ENCODE measurements around the gene TRPC1.

DNA sequence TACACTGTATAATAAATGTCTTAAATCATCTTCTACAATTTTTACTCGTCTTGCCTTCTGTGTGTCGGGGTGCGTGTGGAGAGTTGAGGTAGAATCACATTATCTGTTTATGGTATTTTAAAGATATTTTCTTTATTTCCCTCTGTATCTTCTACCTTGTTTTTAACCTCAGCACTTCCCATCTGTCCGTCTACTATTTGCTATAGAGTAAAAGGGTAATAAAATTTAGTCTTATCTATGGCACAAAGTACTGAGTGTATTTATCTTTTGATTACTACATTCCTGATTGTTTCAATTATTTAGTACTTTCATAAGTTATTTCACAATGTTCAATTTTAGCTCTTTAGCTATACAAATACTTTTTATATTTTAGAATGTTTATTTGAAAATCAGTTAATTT lies 62.2 kb downstream of the TRPC1 start:
- TF ChIP-seq, protein P1, sequence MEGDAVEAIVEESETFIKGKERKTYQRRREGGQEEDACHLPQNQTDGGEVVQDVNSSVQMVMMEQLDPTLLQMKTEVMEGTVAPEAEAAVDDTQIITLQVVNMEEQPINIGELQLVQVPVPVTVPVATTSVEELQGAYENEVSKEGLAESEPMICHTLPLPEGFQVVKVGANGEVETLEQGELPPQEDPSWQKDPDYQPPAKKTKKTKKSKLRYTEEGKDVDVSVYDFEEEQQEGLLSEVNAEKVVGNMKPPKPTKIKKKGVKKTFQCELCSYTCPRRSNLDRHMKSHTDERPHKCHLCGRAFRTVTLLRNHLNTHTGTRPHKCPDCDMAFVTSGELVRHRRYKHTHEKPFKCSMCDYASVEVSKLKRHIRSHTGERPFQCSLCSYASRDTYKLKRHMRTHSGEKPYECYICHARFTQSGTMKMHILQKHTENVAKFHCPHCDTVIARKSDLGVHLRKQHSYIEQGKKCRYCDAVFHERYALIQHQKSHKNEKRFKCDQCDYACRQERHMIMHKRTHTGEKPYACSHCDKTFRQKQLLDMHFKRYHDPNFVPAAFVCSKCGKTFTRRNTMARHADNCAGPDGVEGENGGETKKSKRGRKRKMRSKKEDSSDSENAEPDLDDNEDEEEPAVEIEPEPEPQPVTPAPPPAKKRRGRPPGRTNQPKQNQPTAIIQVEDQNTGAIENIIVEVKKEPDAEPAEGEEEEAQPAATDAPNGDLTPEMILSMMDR (IDR thresholded peaks at IDR 0.05), result no peak
- TF ChIP-seq, protein P2, sequence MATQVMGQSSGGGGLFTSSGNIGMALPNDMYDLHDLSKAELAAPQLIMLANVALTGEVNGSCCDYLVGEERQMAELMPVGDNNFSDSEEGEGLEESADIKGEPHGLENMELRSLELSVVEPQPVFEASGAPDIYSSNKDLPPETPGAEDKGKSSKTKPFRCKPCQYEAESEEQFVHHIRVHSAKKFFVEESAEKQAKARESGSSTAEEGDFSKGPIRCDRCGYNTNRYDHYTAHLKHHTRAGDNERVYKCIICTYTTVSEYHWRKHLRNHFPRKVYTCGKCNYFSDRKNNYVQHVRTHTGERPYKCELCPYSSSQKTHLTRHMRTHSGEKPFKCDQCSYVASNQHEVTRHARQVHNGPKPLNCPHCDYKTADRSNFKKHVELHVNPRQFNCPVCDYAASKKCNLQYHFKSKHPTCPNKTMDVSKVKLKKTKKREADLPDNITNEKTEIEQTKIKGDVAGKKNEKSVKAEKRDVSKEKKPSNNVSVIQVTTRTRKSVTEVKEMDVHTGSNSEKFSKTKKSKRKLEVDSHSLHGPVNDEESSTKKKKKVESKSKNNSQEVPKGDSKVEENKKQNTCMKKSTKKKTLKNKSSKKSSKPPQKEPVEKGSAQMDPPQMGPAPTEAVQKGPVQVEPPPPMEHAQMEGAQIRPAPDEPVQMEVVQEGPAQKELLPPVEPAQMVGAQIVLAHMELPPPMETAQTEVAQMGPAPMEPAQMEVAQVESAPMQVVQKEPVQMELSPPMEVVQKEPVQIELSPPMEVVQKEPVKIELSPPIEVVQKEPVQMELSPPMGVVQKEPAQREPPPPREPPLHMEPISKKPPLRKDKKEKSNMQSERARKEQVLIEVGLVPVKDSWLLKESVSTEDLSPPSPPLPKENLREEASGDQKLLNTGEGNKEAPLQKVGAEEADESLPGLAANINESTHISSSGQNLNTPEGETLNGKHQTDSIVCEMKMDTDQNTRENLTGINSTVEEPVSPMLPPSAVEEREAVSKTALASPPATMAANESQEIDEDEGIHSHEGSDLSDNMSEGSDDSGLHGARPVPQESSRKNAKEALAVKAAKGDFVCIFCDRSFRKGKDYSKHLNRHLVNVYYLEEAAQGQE (IDR thresholded peaks at IDR 0.05; ENCODE audit: insufficient read depth in 1 of 2, low read depth in 2 of 2, low read length in 1 of 2), result no peak
- no peak for TF ChIP-seq POLR2AphosphoS5 (IDR thresholded peaks at IDR 0.05; ENCODE audit: low read depth, low read length)
- no peak for TF ChIP-seq SIN3A (IDR thresholded peaks at IDR 0.05; ENCODE audit: borderline replicate concordance, insufficient read depth, low read depth, low read length)
- no peak for TF ChIP-seq TCF7L2 (IDR thresholded peaks at IDR 0.05; ENCODE audit: low read depth, low read length)

Measured in Panc1 (cell line).